SK-N-SH (cell line): ENCODE data around the gene THADA.

Source experiments
- EZH2phosphoT487 ChIP-seq: fragments of 200-600 bp; sonication (generic); IDR thresholded peaks from 2 replicates; pipeline ENCODE4 v1.6.1; 2017; ENCODE audit warnings: low read depth, mixed run types, mild to moderate bottlenecking, antibody characterized with exemption, moderate library complexity, borderline replicate concordance
- MXI1 ChIP-seq: IDR thresholded peaks from 2 replicates; pipeline ENCODE4 v1.6.1; 2012; ENCODE audit warnings: mild to moderate bottlenecking, low read depth, low read length, improper control_type of control experiment
- POLR2AphosphoS5 ChIP-seq: IDR thresholded peaks from 2 replicates; pipeline ENCODE4 v1.6.1; 2012; ENCODE audit warnings: low read depth, low read length
- TAF1 ChIP-seq: IDR thresholded peaks from 2 replicates; pipeline ENCODE4 v1.6.1; 2012; ENCODE audit warnings: low read depth, mild to moderate bottlenecking, low read length, moderate library complexity, borderline replicate concordance
- TF ChIP-seq, protein P1 (sequence below): fragments of 200-600 bp; sonication (generic); IDR thresholded peaks from 2 replicates; pipeline ENCODE4 v1.6.1; 2017; ENCODE audit warnings: antibody characterized with exemption, mild to moderate bottlenecking, moderate library complexity
- TF ChIP-seq, protein P2 (sequence below): IDR thresholded peaks from 2 replicates; pipeline ENCODE4; 2012
- TF ChIP-seq, protein P3 (sequence below): fragments of 150-350 bp; IDR thresholded peaks from 2 replicates; pipeline ENCODE4 v1.6.1; 2017; ENCODE audit warnings: antibody characterized with exemption, low read length, low read depth, borderline replicate concordance

DNA sequence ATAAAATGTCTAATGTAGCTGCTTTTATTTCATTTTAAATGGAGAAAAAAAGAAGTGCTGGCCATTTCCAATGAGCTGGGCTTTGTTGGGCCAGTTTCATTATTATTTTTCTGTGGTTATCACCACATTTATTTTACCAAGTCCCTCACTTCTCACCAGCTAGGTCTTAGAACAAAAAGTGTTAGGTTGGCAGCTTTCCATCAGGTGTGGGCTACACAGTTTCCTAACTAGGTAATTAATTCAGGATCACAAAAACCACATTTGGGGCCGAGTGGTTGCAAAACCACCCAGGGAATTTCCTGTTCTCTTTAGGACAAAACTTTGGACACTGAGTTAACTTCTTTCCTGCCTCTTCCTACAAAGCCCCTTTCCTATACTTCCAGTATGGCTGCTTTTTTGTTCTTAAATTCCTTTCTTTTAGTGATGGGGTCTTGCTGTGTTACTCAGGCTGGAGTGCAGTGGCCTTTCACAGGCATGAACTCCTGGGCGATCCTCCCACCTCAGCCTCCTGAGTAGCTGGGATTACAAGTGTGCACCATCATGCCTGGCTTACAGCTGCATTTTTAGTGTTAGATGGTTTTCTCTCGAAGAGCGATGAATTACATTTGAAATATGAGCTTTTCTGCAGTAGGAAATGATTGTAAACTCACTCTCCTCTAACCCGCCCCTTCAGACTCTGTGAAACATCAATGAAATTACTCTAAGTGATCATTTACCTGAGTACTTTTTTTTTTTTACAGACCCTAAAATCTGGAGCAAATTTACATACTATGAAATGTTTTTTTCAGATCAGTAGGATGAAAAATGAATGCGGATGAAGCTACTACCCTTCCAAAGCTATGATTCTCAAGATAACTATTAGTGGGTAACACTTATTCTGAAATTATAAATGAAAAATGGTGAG, 366.8 kb downstream of the THADA start:
- TF ChIP-seq, protein P1, sequence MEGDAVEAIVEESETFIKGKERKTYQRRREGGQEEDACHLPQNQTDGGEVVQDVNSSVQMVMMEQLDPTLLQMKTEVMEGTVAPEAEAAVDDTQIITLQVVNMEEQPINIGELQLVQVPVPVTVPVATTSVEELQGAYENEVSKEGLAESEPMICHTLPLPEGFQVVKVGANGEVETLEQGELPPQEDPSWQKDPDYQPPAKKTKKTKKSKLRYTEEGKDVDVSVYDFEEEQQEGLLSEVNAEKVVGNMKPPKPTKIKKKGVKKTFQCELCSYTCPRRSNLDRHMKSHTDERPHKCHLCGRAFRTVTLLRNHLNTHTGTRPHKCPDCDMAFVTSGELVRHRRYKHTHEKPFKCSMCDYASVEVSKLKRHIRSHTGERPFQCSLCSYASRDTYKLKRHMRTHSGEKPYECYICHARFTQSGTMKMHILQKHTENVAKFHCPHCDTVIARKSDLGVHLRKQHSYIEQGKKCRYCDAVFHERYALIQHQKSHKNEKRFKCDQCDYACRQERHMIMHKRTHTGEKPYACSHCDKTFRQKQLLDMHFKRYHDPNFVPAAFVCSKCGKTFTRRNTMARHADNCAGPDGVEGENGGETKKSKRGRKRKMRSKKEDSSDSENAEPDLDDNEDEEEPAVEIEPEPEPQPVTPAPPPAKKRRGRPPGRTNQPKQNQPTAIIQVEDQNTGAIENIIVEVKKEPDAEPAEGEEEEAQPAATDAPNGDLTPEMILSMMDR = no peak
- TF ChIP-seq TAF1 (no peak), MXI1 (no peak), EZH2phosphoT487 (no peak), POLR2AphosphoS5 (no peak)
- TF ChIP-seq, protein P2, sequence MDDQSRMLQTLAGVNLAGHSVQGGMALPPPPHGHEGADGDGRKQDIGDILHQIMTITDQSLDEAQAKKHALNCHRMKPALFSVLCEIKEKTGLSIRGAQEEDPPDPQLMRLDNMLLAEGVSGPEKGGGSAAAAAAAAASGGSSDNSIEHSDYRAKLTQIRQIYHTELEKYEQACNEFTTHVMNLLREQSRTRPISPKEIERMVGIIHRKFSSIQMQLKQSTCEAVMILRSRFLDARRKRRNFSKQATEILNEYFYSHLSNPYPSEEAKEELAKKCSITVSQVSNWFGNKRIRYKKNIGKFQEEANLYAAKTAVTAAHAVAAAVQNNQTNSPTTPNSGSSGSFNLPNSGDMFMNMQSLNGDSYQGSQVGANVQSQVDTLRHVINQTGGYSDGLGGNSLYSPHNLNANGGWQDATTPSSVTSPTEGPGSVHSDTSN = no peak
- TF ChIP-seq, protein P3, sequence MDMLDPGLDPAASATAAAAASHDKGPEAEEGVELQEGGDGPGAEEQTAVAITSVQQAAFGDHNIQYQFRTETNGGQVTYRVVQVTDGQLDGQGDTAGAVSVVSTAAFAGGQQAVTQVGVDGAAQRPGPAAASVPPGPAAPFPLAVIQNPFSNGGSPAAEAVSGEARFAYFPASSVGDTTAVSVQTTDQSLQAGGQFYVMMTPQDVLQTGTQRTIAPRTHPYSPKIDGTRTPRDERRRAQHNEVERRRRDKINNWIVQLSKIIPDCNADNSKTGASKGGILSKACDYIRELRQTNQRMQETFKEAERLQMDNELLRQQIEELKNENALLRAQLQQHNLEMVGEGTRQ = no peak
